Measurements from ENCODE around the gene PERM1. TPM values are rescaled to one million over a fixed set of nuclear protein-coding genes. Genes with fewer than 3 reads are reported as not detected.
A peak's percentile ranks its signal among the peaks of the same experiment; 100 is the strongest.

Gene PERM1
- total RNA-seq, 1 experiment from 2014 or later = 0.81 TPM

- TF ChIP-seq CTCF (conservative IDR thresholded peaks at IDR 0.05) = no peak
- TF ChIP-seq EZH2 (IDR thresholded peaks at IDR 0.05; ENCODE audit: low read depth) = no peak
These were observed 15.7 kb downstream of the PERM1 start, which contains the start of gene PLEKHN1 for GRCh38 chr1:966135-966703. TSS of gene PLEKHN1 (plus strand) at chr1:966482. CDS start at chr1:966532, 50 bp downstream.

GRCh38 chr1:965526-966134, 16.3 kb downstream of the PERM1 start:
- no peaks in the 10 kb centered on the region for H3K36me3 ChIP-seq (ENCODE audit: low read depth)
- ChIA-PET CTCF (no interaction called here), POLR2A (ENCODE audit: unreplicated experiment) (no interaction called here)
- intact Hi-C loops (cut with micrococcal nuclease; ENCODE audit: unreplicated experiment) = no loop called here
- no peak for TF ChIP-seq EZH2 (IDR thresholded peaks at IDR 0.05; ENCODE audit: low read depth)
- H3K27me3 ChIP-seq (ENCODE audit: insufficient read depth, low read depth) = no peaks in the 10 kb centered on the region
- peaks cover 14% of the 10 kb centered on the region for H3K4me1 ChIP-seq (replicated peaks; ENCODE audit: insufficient read depth)
- BruUV-seq (replicated peaks) = no TSS peak
- H4K20me1 ChIP-seq (ENCODE audit: insufficient read depth) = no peaks in the 10 kb centered on the region
- peak overlapping the region; percentile 77; the same call in 1 of the 2 replicates for H2AFZ ChIP-seq
- H3K27ac ChIP-seq = peak overlapping the region; percentile 99
- H3K4me2 ChIP-seq = peak overlapping the region; percentile 81
- no peaks in the 10 kb centered on the region for H3K9me3 ChIP-seq (ENCODE audit: insufficient read depth, low read depth)
- no peak for DNase-seq
- H3K9me2 ChIP-seq (ENCODE audit: insufficient read depth) = no peaks in the 10 kb centered on the region
- peak overlapping the region; percentile 83 for H3K4me3 ChIP-seq
- H3K79me2 ChIP-seq (ENCODE audit: low read depth) = peaks cover 4% of the 10 kb centered on the region; the same call in 1 of the 2 replicates
- peaks cover 37% of the 10 kb centered on the region; the same call in 1 of the 2 replicates for H3F3A ChIP-seq (ENCODE audit: insufficient read depth, low read depth)

More at GRCh38 chr1:966135-966703, 15.7 kb downstream of the PERM1 start, which contains the start of gene PLEKHN1:
- peak within 1 kb of the TSS; percentile 77 for H2AFZ ChIP-seq
- H3K36me3 ChIP-seq (ENCODE audit: low read depth) = no peaks in the 10 kb centered on the region
- H3K4me2 ChIP-seq = peak within 1 kb of the TSS; percentile 81
- intact Hi-C loops (cut with micrococcal nuclease; ENCODE audit: unreplicated experiment) = no loop called here
- TSS peak; percentile 84 for BruUV-seq (replicated peaks)
- no peaks in the 10 kb centered on the region for H4K20me1 ChIP-seq (ENCODE audit: insufficient read depth)
- H3K27ac ChIP-seq = peak within 1 kb of the TSS; percentile 99
- CTCF ChIA-PET = interaction anchor here (0.6 to 1.0 kb wide), 2 partner anchors 382 to 954 kb away, joined by 3 read pairs; no protein-coding TSS in a partner anchor
- H3K4me3 ChIP-seq = peak within 1 kb of the TSS; percentile 83
- H3F3A ChIP-seq (ENCODE audit: insufficient read depth, low read depth) = peaks cover 37% of the 10 kb centered on the region; the same call in 1 of the 2 replicates
- no peaks in the 10 kb centered on the region for H3K9me3 ChIP-seq (ENCODE audit: insufficient read depth, low read depth)
- H3K27me3 ChIP-seq (ENCODE audit: insufficient read depth, low read depth) = no peaks in the 10 kb centered on the region
- no peaks in the 10 kb centered on the region for H3K9me2 ChIP-seq (ENCODE audit: insufficient read depth)
- peak; percentile 68 to 84 for DNase-seq
- peaks cover 4% of the 10 kb centered on the region; the same call in 1 of the 2 replicates for H3K79me2 ChIP-seq (ENCODE audit: low read depth)
- POLR2A ChIA-PET (ENCODE audit: unreplicated experiment) = interaction anchor here (0.6 to 0.7 kb wide), 2 partner anchors 43 to 108 kb away, joined by 3 to 4 read pairs; partner anchors contain the start of gene RNF223
- peaks cover 14% of the 10 kb centered on the region for H3K4me1 ChIP-seq (replicated peaks; ENCODE audit: insufficient read depth)

GRCh38 chr1:964691-965525, 17.0 kb downstream of the PERM1 start:
- H3K9me2 ChIP-seq (ENCODE audit: insufficient read depth) = no peaks in the 10 kb centered on the region
- H2AFZ ChIP-seq = no peak overlapping the region
- H3K27ac ChIP-seq = no peak overlapping the region
- H3K9me3 ChIP-seq (ENCODE audit: insufficient read depth, low read depth) = no peaks in the 10 kb centered on the region
- DNase-seq = no peak
- no peak overlapping the region; the same call in 1 of the 2 replicates for H3K4me2 ChIP-seq
- BruUV-seq (replicated peaks) = no TSS peak
- H3F3A ChIP-seq (ENCODE audit: insufficient read depth, low read depth) = peaks cover 37% of the 10 kb centered on the region; the same call in 1 of the 2 replicates
- H3K27me3 ChIP-seq (ENCODE audit: insufficient read depth, low read depth) = no peaks in the 10 kb centered on the region
- no peaks in the 10 kb centered on the region for H4K20me1 ChIP-seq (ENCODE audit: insufficient read depth)
- H3K4me3 ChIP-seq = no peak overlapping the region
- H3K79me2 ChIP-seq (ENCODE audit: low read depth) = peaks cover 4% of the 10 kb centered on the region; the same call in 1 of the 2 replicates
- intact Hi-C loops (cut with micrococcal nuclease; ENCODE audit: unreplicated experiment) = no loop called here
- POLR2A ChIA-PET (ENCODE audit: unreplicated experiment) = no interaction called here
- peaks cover 14% of the 10 kb centered on the region for H3K4me1 ChIP-seq (replicated peaks; ENCODE audit: insufficient read depth)
- TF ChIP-seq EZH2 (IDR thresholded peaks at IDR 0.05; ENCODE audit: low read depth) (no peak), CTCF (conservative IDR thresholded peaks at IDR 0.05) (no peak)
- no peaks in the 10 kb centered on the region for H3K36me3 ChIP-seq (ENCODE audit: low read depth)
- CTCF ChIA-PET = no interaction called here
